Hepatocyte (in vitro differentiated cells): ENCODE measurements around the gene MLLT1.

Source experiments
- CTCF ChIP-seq: fragments of 200-600 bp; sonication (generic); IDR thresholded peaks from 2 replicates; pipeline ENCODE4 v1.5.1; 2016; ENCODE audit warnings: antibody characterized with exemption, mild to moderate bottlenecking; ENCODE audit not compliant: poor library complexity
- EZH2 ChIP-seq: fragments of 200-600 bp; sonication (generic); IDR thresholded peaks from 2 replicates; pipeline ENCODE4 v1.6.1; 2016; ENCODE audit warnings: antibody characterized with exemption, mild to moderate bottlenecking, borderline replicate concordance
- EZH2phosphoT487 ChIP-seq: fragments of 200-600 bp; sonication (generic); IDR thresholded peaks from one replicate; pipeline ENCODE4 v1.6.1; 2018; ENCODE audit warnings: antibody characterized with exemption, mild to moderate bottlenecking, low read depth, moderate library complexity; ENCODE audit not compliant: unreplicated experiment, severe bottlenecking

- TF ChIP-seq CTCF (no peak), EZH2 (no peak), EZH2phosphoT487 (no peak)
Measured at GRCh38 chr19:6222884-6223283, 56.9 kb downstream of the MLLT1 start.
